Measurements from ENCODE around the gene LEF1.

The LEF1 gene

DNA sequence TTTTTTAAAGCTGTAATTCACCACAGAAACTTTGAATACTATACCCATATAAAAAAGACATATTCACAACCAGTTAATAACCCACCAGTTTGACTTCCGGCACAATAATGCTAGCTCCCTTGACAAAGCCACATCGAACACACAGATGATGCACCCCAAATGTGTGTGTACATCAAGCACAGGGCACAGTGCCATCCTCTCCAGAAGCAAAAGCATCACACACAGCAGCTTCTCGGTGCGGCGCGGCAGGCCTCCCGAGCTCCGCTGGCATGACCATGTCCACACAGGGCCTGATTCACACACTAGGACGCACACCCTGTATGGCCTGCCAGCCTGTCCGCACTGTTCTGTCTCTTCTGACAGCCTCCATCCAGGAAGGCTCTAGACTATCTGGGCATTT, 88.0 kb downstream of the LEF1 start:
- H3K4me3 ChIP-seq (ENCODE audit: low read depth in 1 of 2, low read length in 2 of 2), result no peak overlapping the region
- no peaks in the 10 kb centered on the region for H3K4me1 ChIP-seq (ENCODE audit: insufficient read depth, low read length)
- H3K27ac ChIP-seq (ENCODE audit: low read depth, low read length), result no peak overlapping the region
- H3K36me3 ChIP-seq (ENCODE audit: insufficient read depth, low read length), result no peaks in the 10 kb centered on the region
- H3K9ac ChIP-seq (ENCODE audit: low read length), result no peak overlapping the region
- H3K27me3 ChIP-seq (ENCODE audit: control insufficient read depth in 1 of 2, insufficient read depth in 2 of 2, low read length in 2 of 2), result no peaks in the 10 kb centered on the region
- no peaks in the 10 kb centered on the region for H3K9me3 ChIP-seq (ENCODE audit: low read length)

GRCh38 chr4:108078024-108078733, 90.6 kb downstream of the LEF1 start:
- Histone ChIP-seq H3K27me3 (ENCODE audit: control insufficient read depth in 1 of 2, insufficient read depth in 2 of 2, low read length in 2 of 2) (no peaks in the 10 kb centered on the region), H3K4me3 (ENCODE audit: low read depth in 1 of 2, low read length in 2 of 2) (no peak overlapping the region), H3K36me3 (ENCODE audit: insufficient read depth, low read length) (no peaks in the 10 kb centered on the region), H3K4me1 (ENCODE audit: insufficient read depth, low read length) (no peaks in the 10 kb centered on the region), H3K27ac (ENCODE audit: low read depth, low read length) (no peak overlapping the region), H3K9ac (ENCODE audit: low read length) (no peak overlapping the region), H3K9me3 (ENCODE audit: low read length) (no peaks in the 10 kb centered on the region)

GRCh38 chr4:108072300-108072699, 96.4 kb downstream of the LEF1 start:
- Histone ChIP-seq H3K36me3 (ENCODE audit: insufficient read depth, low read length) (no peaks in the 10 kb centered on the region), H3K4me1 (ENCODE audit: insufficient read depth, low read length) (no peaks in the 10 kb centered on the region), H3K4me3 (ENCODE audit: low read depth in 1 of 2, low read length in 2 of 2) (no peak overlapping the region), H3K9me3 (ENCODE audit: low read length) (no peaks in the 10 kb centered on the region), H3K27ac (ENCODE audit: low read depth, low read length) (no peak overlapping the region), H3K9ac (ENCODE audit: low read length) (no peak overlapping the region), H3K27me3 (ENCODE audit: control insufficient read depth in 1 of 2, insufficient read depth in 2 of 2, low read length in 2 of 2) (no peaks in the 10 kb centered on the region)

GRCh38 chr4:108070775-108071174, 98.0 kb downstream of the LEF1 start:
- Histone ChIP-seq H3K4me1 (ENCODE audit: insufficient read depth, low read length) (no peaks in the 10 kb centered on the region), H3K36me3 (ENCODE audit: insufficient read depth, low read length) (no peaks in the 10 kb centered on the region), H3K9me3 (ENCODE audit: low read length) (no peaks in the 10 kb centered on the region), H3K27me3 (ENCODE audit: control insufficient read depth in 1 of 2, insufficient read depth in 2 of 2, low read length in 2 of 2) (no peaks in the 10 kb centered on the region), H3K27ac (ENCODE audit: low read depth, low read length) (no peak overlapping the region), H3K4me3 (ENCODE audit: low read depth in 1 of 2, low read length in 2 of 2) (no peak overlapping the region), H3K9ac (ENCODE audit: low read length) (no peak overlapping the region)

- H3K9ac ChIP-seq (ENCODE audit: low read length), result no peak overlapping the region
- no peaks in the 10 kb centered on the region for H3K36me3 ChIP-seq (ENCODE audit: insufficient read depth, low read length)
- H3K9me3 ChIP-seq (ENCODE audit: low read length), result no peaks in the 10 kb centered on the region
- no peak overlapping the region for H3K27ac ChIP-seq (ENCODE audit: low read depth, low read length)
- H3K4me3 ChIP-seq (ENCODE audit: low read depth in 1 of 2, low read length in 2 of 2), result no peak overlapping the region
- H3K27me3 ChIP-seq (ENCODE audit: control insufficient read depth in 1 of 2, insufficient read depth in 2 of 2, low read length in 2 of 2), result no peaks in the 10 kb centered on the region
- H3K4me1 ChIP-seq (ENCODE audit: insufficient read depth, low read length), result no peaks in the 10 kb centered on the region
Measured at GRCh38 chr4:108068442-108068841, 100.3 kb downstream of the LEF1 start.

DNA sequence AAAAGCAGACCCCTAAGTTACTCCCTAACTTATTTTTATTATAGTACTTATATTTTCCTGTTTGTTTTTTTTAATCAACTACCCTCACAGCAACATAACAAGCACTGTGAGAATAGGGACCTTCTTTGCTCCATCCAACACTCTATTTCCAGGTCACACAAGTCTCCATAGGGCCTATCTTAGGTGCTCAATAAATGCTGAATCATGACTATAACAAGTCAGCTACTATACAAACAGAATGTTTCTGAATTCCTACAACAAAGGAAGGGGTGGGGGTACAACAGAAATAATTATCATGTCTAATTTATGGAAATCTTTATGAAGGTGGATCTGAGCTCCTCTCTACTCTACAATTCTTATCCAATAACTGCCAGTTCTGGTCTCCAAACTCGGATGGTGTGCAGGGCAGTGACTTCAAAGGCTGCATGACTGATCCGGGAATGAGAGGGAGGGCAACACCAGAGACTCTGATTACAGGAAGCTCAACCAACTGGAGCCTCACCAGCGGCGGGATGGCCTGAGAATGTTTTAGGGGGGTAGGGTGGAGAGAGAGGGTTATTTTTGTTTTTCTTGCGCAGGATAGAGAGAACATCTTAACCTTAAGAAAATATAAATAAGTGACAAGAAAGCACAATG, 107.9 kb downstream of the LEF1 start:
- no peaks in the 10 kb centered on the region for H3K4me1 ChIP-seq (ENCODE audit: insufficient read depth, low read length)
- no peaks in the 10 kb centered on the region for H3K9me3 ChIP-seq (ENCODE audit: low read length)
- H3K27me3 ChIP-seq (ENCODE audit: control insufficient read depth in 1 of 2, insufficient read depth in 2 of 2, low read length in 2 of 2), result no peaks in the 10 kb centered on the region
- H3K27ac ChIP-seq (ENCODE audit: low read depth, low read length), result no peak overlapping the region
- H3K4me3 ChIP-seq (ENCODE audit: low read depth in 1 of 2, low read length in 2 of 2), result no peak overlapping the region
- no peak overlapping the region for H3K9ac ChIP-seq (ENCODE audit: low read length)
- no peaks in the 10 kb centered on the region for H3K36me3 ChIP-seq (ENCODE audit: insufficient read depth, low read length)

- Histone ChIP-seq H3K4me1 (ENCODE audit: insufficient read depth, low read length) (no peaks in the 10 kb centered on the region), H3K9ac (ENCODE audit: low read length) (no peak overlapping the region), H3K4me3 (ENCODE audit: low read depth in 1 of 2, low read length in 2 of 2) (no peak overlapping the region), H3K27ac (ENCODE audit: low read depth, low read length) (no peak overlapping the region), H3K36me3 (ENCODE audit: insufficient read depth, low read length) (no peaks in the 10 kb centered on the region), H3K9me3 (ENCODE audit: low read length) (no peaks in the 10 kb centered on the region), H3K27me3 (ENCODE audit: control insufficient read depth in 1 of 2, insufficient read depth in 2 of 2, low read length in 2 of 2) (no peaks in the 10 kb centered on the region)
Measured at GRCh38 chr4:108060164-108060563, 108.6 kb downstream of the LEF1 start.

- Histone ChIP-seq H3K36me3 (ENCODE audit: insufficient read depth, low read length) (no peaks in the 10 kb centered on the region), H3K27me3 (ENCODE audit: control insufficient read depth in 1 of 2, insufficient read depth in 2 of 2, low read length in 2 of 2) (no peaks in the 10 kb centered on the region), H3K27ac (ENCODE audit: low read depth, low read length) (no peak overlapping the region), H3K4me3 (ENCODE audit: low read depth in 1 of 2, low read length in 2 of 2) (no peak overlapping the region), H3K4me1 (ENCODE audit: insufficient read depth, low read length) (no peaks in the 10 kb centered on the region), H3K9ac (ENCODE audit: low read length) (no peak overlapping the region), H3K9me3 (ENCODE audit: low read length) (no peaks in the 10 kb centered on the region)
Measured at GRCh38 chr4:108058685-108059440, 109.9 kb downstream of the LEF1 start.

DNA sequence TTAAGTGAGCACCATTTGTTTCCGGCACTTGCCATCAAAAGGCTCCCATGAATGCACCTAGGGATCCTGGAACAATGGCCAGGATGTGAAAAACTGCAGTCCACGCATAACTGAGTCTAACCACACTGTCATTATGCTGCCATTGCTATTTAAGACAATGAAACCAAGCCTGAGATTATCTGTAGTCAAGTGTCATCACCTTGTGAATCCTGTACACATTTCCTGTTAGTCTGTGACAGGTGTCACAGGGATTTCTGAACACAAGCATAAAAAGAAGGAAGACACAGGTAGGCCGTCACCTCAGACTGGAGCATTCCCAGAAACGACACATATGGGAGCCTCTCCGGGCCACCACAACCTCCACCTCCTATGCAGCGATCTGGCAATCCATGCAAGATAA, 112.3 kb downstream of the LEF1 start:
- no peaks in the 10 kb centered on the region for H3K4me1 ChIP-seq (ENCODE audit: insufficient read depth, low read length)
- H3K4me3 ChIP-seq (ENCODE audit: low read depth in 1 of 2, low read length in 2 of 2), result no peak overlapping the region
- no peaks in the 10 kb centered on the region for H3K27me3 ChIP-seq (ENCODE audit: control insufficient read depth in 1 of 2, insufficient read depth in 2 of 2, low read length in 2 of 2)
- no peaks in the 10 kb centered on the region for H3K36me3 ChIP-seq (ENCODE audit: insufficient read depth, low read length)
- H3K27ac ChIP-seq (ENCODE audit: low read depth, low read length), result no peak overlapping the region
- no peak overlapping the region for H3K9ac ChIP-seq (ENCODE audit: low read length)
- no peaks in the 10 kb centered on the region for H3K9me3 ChIP-seq (ENCODE audit: low read length)

- Histone ChIP-seq H3K4me3 (ENCODE audit: low read depth in 1 of 2, low read length in 2 of 2) (no peak overlapping the region), H3K9me3 (ENCODE audit: low read length) (no peaks in the 10 kb centered on the region), H3K27ac (ENCODE audit: low read depth, low read length) (no peak overlapping the region), H3K36me3 (ENCODE audit: insufficient read depth, low read length) (no peaks in the 10 kb centered on the region), H3K4me1 (ENCODE audit: insufficient read depth, low read length) (no peaks in the 10 kb centered on the region), H3K27me3 (ENCODE audit: control insufficient read depth in 1 of 2, insufficient read depth in 2 of 2, low read length in 2 of 2) (no peaks in the 10 kb centered on the region), H3K9ac (ENCODE audit: low read length) (no peak overlapping the region)
Measured at GRCh38 chr4:108055787-108056186, 112.9 kb downstream of the LEF1 start.

DNA sequence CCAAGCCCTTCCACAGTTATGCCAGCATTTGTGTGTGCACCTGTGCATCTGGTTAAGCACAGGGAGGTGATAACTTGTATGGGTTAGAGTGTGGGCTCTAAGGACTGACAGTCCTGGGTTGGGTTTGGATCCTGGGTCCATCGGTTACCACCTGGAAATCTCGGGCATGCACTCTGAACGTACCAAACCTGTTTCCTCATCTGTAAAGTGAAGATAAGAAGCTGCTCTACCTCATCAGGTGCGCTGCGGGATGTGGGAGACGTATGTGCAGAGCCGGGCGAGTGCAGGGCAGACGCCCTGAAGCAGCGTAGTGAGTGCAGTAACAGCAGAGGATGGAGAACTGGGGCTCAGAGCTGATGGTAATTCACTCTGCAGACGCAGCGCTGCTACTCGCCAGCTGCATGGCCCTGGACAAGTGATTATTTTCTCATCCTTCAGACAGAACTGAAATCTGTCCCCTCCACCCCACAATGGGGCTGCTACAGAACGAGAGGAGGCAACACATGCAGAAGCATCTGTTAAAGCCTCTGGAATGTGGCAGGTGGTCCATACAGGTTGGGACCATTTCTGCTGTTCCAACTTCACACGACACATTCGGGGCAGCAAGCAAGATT, 114.6 kb downstream of the LEF1 start:
- Histone ChIP-seq H3K4me3 (ENCODE audit: low read depth in 1 of 2, low read length in 2 of 2) (no peak overlapping the region), H3K27me3 (ENCODE audit: control insufficient read depth in 1 of 2, insufficient read depth in 2 of 2, low read length in 2 of 2) (no peaks in the 10 kb centered on the region), H3K36me3 (ENCODE audit: insufficient read depth, low read length) (no peaks in the 10 kb centered on the region), H3K9ac (ENCODE audit: low read length) (no peak overlapping the region), H3K4me1 (ENCODE audit: insufficient read depth, low read length) (no peaks in the 10 kb centered on the region), H3K9me3 (ENCODE audit: low read length) (no peaks in the 10 kb centered on the region), H3K27ac (ENCODE audit: low read depth, low read length) (no peak overlapping the region)

Measured in muscle layer of colon (tissue), 2 donors.